ENCODE measurements around the gene KLHL6.

DNA sequence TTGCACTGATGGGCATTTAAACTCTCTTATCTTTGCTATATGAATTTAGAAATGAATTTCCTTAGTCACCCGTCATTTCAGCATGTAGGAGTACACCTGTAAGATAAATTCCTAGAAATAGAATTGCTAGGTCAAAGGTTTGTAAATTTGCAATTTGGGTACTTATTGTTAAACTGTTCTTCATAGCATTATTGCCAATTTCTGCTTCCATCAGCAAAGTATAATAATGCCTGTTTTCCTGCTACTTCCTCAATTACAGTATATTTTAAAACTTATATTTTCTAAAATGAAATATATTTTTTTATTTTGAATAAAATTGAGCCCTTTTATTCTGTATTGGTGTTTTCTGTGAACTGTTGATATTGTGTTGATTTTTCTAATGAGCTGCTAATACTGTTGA is 110.8 kb downstream of the KLHL6 start:
- TF ChIP-seq, protein P1, sequence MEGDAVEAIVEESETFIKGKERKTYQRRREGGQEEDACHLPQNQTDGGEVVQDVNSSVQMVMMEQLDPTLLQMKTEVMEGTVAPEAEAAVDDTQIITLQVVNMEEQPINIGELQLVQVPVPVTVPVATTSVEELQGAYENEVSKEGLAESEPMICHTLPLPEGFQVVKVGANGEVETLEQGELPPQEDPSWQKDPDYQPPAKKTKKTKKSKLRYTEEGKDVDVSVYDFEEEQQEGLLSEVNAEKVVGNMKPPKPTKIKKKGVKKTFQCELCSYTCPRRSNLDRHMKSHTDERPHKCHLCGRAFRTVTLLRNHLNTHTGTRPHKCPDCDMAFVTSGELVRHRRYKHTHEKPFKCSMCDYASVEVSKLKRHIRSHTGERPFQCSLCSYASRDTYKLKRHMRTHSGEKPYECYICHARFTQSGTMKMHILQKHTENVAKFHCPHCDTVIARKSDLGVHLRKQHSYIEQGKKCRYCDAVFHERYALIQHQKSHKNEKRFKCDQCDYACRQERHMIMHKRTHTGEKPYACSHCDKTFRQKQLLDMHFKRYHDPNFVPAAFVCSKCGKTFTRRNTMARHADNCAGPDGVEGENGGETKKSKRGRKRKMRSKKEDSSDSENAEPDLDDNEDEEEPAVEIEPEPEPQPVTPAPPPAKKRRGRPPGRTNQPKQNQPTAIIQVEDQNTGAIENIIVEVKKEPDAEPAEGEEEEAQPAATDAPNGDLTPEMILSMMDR (IDR thresholded peaks at IDR 0.05): no peak
- TF ChIP-seq POLR2A (IDR thresholded peaks at IDR 0.05): no peak

Data from thyroid gland (tissue), 4 donors.